Large intestine (tissue), 3 donors: ENCODE results near the gene SLAMF9. TPM values are rescaled to one million over a fixed set of nuclear protein-coding genes. Genes with fewer than 3 reads are reported as not detected.

ENCODE experiments used
- DNase-seq, 2 donors: peaks; one replicate each; pipeline versions ENCODE4 v3.0.0 to v3.0.0-alpha.2; 2013
- H3K27ac ChIP-seq: one replicate; pipeline ENCODE4 v1.5.1; 2013; ENCODE audit warnings: low read length
- H3K27me3 ChIP-seq: 2 replicates; pipeline ENCODE4 v1.6.1; 2013; ENCODE audit warnings: low read length; ENCODE audit not compliant: control insufficient read depth, insufficient read depth
- H3K36me3 ChIP-seq: 2 replicates; pipeline ENCODE4 v1.6.1; 2013; ENCODE audit warnings: low read length; ENCODE audit not compliant: control insufficient read depth, insufficient read depth
- H3K4me1 ChIP-seq: one replicate; pipeline ENCODE4 v1.6.1; 2013; ENCODE audit warnings: low read length; ENCODE audit not compliant: control insufficient read depth, insufficient read depth
- H3K4me3 ChIP-seq: one replicate; pipeline ENCODE4 v1.5.1; 2013; ENCODE audit warnings: low read length
- H3K9me3 ChIP-seq: one replicate; pipeline ENCODE4 v1.6.1; 2013; ENCODE audit warnings: mild to moderate bottlenecking, low read depth, low read length, moderate library complexity; ENCODE audit not compliant: control insufficient read depth
- WGBS: methylation state at CpG from one replicate; pipeline ENCODE4 v1.1.5; 2013; ENCODE audit warnings: low lambda C conversion rate; ENCODE audit not compliant: insufficient coverage; 5-methylcytosine and 5-hydroxymethylcytosine counted together
- polyA plus RNA-seq: library from polyadenylated mRNA; unstranded; fragments of 120-200 nt; gene quantifications from one replicate; pipeline ENCODE4 v1.2.1, GENCODE V29; 2013

The SLAMF9 gene
- polyA plus RNA-seq, 1 donor: 0.33 TPM

DNA sequence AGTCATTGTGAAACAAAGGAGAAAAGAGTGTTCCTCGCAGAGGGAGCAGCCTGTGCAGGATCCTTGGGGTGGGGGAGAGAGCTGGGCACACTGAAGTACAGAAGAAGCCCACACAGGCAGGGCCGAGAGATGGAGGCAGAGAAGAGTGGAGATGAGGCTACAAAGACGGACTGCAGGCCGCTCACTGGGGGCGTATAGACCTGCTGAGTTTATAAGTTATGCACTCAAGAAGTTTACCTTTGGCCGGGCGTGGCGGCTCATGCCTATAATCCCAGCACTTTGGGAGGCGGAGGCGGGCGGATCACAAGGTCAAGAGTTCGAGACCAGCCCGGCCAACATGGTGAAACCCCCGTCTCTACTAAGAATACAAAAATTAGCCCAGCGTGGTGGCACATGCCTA is 7.6 kb upstream of the SLAMF9 start:
- Histone ChIP-seq H3K36me3 (no peaks in the 10 kb centered on the region), H3K9me3 (no peaks in the 10 kb centered on the region), H3K4me3 (no peak overlapping the region), H3K27me3 (no peaks in the 10 kb centered on the region), H3K4me1 (peaks cover 36% of the 10 kb centered on the region), H3K27ac (peak overlapping the region; percentile 69)
- WGBS: no CpG with 5 or more reads among the region's 15 CpGs
- DNase-seq: peak in 1 of 2 donors; percentile 64

DNA sequence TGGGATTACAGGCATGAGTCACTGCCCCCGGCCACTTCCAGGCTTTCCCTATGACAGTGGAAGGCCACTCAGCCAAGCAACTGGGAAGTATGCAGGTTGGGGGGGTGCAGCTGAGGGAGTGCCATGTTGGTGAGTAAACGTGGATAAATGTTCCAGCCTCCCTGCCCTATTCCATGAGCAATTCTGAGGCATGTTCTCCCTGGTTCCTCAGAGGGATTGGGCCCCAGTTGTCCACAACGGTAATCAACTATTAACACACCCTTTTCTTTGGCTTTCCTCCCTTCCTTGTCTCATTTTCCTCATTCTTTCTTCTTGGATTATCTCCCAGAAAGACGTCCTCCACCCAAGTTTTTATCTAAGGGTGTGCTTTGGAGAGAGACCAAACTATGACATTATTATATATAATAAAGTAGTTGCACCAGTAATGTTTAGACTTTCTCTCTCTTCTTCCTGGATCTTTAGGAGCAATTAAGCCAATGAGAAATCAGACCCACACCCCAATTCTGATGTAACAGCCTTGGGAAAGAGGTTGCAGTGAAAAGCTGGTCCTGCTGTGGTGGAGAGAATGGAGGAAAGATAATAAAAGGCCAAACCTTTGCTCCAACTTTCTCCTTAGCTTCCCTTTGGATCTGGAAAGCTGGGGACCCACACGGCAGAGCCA is 6.8 kb upstream of the SLAMF9 start:
- Histone ChIP-seq H3K27ac (peak overlapping the region; percentile 69), H3K4me1 (peaks cover 36% of the 10 kb centered on the region), H3K36me3 (no peaks in the 10 kb centered on the region), H3K9me3 (no peaks in the 10 kb centered on the region), H3K4me3 (no peak overlapping the region), H3K27me3 (no peaks in the 10 kb centered on the region)
- 10% methylated on average over 2 of the region's 5 CpGs for WGBS
- peak; percentile 73 to 89 for DNase-seq

DNA sequence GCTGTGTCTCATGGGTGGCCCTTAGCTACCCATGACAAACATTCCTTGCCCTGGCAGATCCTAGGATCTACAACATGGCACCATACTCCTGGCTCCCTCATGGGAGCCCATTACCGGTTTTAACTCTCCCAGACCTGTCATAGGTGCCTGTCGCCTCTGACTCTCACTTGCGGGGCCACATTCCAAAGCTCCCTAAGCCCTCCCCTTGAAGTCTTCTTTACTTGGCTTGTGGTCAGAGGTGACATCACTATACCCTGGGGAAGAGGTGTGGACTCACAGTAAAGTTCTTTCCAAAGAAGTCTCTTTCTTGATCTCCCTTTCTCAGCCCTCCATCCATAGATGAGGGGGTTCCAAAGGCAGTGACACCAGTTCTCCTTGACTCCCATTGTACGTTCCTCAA is 5.4 kb upstream of the SLAMF9 start:
- peaks cover 35% of the 10 kb centered on the region for H3K4me1 ChIP-seq
- H3K36me3 ChIP-seq: no peaks in the 10 kb centered on the region
- no peak overlapping the region for H3K27ac ChIP-seq
- no peaks in the 10 kb centered on the region for H3K9me3 ChIP-seq
- DNase-seq: peak in 1 of 2 donors; percentile 33
- H3K27me3 ChIP-seq: no peaks in the 10 kb centered on the region
- H3K4me3 ChIP-seq: no peak overlapping the region
- WGBS: 80% methylated on average over 1 of the region's 4 CpGs

DNA sequence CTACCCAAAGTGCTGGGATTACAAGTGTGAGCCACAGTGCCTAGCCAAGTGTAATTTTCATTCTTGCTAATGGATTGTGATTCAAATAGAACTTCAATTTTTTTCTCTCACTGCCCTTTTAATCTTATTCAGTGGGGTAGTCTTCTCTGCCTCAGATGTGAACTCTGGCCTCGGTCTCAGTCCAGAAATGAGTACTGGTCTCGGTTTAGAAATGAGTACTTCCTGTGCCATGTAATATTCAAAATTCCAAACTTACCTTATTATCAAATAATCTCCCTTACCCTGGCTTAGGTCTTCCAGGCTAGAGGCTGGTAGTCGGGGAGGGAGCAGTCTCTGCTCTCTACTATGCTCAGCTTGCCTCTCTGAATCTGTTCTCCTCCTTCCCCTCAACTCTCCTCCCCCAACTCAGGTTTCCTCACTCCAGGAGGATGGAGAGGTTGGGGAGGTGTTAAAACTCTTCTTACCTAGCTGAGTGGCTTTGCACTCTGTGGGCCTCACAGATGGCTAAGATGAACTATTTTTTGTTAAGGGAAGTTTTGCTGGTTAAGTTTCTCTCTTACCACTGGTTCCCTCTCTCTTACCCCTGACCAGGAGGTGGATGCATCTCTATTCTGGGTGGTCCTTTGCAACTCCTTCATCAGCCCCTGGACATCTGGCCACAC is 4.8 kb upstream of the SLAMF9 start:
- H3K9me3 ChIP-seq: no peaks in the 10 kb centered on the region
- WGBS: no CpG with 5 or more reads among the region's 3 CpGs
- DNase-seq: no peak
- H3K27ac ChIP-seq: no peak overlapping the region
- peaks cover 32% of the 10 kb centered on the region for H3K4me1 ChIP-seq
- no peak overlapping the region for H3K4me3 ChIP-seq
- H3K36me3 ChIP-seq: no peaks in the 10 kb centered on the region
- H3K27me3 ChIP-seq: no peaks in the 10 kb centered on the region

DNA sequence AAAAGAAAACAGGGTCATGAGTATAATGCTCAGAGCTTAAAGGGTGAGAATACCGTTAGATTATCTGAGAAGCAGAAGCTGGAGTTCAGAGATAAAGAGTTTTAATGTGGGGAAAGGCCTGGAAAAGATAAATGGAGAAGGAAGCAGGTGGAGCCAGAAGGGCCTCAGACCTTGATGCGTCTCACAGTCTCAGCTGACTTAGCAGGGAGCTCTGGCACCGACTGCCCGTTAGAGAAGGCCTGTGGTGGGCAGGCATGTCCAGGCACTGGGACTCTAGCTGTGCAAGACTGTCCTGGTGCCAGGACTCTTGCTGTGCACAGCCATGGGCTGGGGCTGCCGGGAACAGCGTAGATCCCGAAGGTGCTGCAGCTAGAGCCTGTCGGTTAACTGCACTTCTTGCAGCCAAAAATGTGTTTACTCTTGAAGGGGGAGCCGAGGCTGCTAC is 3.8 kb upstream of the SLAMF9 start:
- 0% methylated on average over 1 of the region's 9 CpGs for WGBS
- Histone ChIP-seq H3K9me3 (no peaks in the 10 kb centered on the region), H3K27me3 (no peaks in the 10 kb centered on the region), H3K36me3 (no peaks in the 10 kb centered on the region), H3K4me1 (peaks cover 30% of the 10 kb centered on the region), H3K4me3 (no peak overlapping the region), H3K27ac (peak overlapping the region; percentile 49)
- DNase-seq: peak in 1 of 2 donors; percentile 57

DNA sequence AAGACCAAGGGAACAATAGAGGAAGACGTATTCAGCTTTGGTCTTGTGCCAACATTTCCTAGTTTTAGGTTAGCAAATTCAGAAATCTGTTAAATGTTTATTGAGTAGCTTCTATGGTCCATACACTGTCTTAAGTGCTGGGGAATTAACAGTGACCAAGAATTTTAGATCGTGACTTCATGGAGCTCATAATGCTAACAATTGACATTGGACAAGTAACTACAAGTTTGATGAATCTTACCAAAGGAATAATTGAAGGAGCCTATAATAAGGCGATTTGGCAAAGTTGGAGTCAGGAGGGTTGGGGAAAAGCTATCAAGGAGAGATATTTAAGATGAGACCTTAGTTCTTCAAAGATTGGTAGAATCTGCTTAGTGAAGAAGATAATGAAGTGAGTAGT is 1.4 kb upstream of the SLAMF9 start:
- Histone ChIP-seq H3K27me3 (no peaks in the 10 kb centered on the region), H3K27ac (no peak overlapping the region), H3K9me3 (no peaks in the 10 kb centered on the region), H3K36me3 (no peaks in the 10 kb centered on the region), H3K4me1 (peaks cover 8% of the 10 kb centered on the region), H3K4me3 (no peak overlapping the region)
- WGBS: 100% methylated on average over 1 of the region's 3 CpGs
- DNase-seq: no peak

DNA sequence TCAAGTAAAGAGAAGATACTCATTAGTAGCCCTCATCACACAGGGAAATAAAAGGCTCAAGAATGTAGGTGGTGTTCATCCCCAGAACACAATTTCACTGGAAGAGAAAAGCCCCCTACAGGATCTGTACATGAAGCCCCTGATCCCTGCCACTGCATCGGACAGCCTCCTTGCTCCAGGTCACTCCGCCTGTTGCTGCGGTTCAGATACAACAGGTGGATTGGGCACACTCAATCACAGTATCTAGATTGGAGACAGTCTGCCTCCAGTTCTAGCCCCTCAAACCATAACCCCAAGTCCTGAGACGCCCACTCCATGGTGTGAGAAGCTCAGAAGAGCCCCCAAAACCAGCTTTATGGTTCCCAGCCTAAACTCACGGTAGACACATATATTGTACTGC is 1.1 kb downstream of the SLAMF9 start:
- Histone ChIP-seq H3K27ac (no peak overlapping the region), H3K27me3 (no peaks in the 10 kb centered on the region), H3K36me3 (no peaks in the 10 kb centered on the region), H3K4me3 (no peak overlapping the region), H3K4me1 (peaks cover 15% of the 10 kb centered on the region), H3K9me3 (no peaks in the 10 kb centered on the region)
- DNase-seq: no peak
- WGBS: no CpG with 5 or more reads among the region's 5 CpGs

DNA sequence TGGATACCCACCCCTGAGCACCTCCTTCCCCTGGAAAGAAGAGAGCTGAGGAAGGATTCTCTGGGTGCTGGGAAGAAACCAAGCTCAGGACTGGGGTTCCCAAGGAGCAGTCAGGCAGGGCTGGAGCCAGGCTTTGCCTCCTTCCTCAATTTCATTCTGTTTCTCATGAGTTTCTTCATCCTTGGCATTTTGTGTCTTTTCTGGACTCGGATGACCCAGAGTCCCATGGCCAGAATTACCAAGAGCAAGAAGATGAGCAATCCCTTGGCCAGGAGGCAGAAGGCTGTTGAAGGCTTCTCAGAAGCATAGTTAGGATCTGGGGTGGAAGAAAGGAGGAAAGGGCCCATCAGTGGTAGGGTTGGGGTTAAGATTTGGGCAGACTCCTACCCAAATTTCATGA is 2.5 kb downstream of the SLAMF9 start:
- no peak overlapping the region for H3K27ac ChIP-seq
- peaks cover 15% of the 10 kb centered on the region for H3K4me1 ChIP-seq
- H3K27me3 ChIP-seq: no peaks in the 10 kb centered on the region
- H3K36me3 ChIP-seq: no peaks in the 10 kb centered on the region
- no peak for DNase-seq
- WGBS: no CpG with 5 or more reads among the region's 1 CpG
- no peaks in the 10 kb centered on the region for H3K9me3 ChIP-seq
- no peak overlapping the region for H3K4me3 ChIP-seq

DNA sequence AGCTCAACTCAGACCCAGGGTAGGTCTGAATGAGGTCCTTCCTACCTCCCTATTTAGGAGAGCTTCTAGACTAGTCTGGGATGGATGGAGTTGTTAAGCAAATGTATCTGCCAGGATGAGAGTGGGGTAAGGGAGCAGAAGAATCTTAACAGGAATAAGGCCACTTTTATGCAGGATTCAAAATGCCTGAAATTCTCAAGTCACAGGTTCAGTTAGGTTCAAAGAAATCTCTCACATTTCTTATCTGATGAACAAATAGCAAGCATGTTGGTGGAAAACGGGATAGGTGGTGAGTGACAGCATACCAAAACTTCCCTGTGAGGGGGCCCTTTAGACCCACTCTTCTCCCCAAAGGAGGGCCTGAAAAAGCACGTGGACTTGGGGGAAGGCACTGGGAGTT is 3.0 kb downstream of the SLAMF9 start:
- no peak for DNase-seq
- WGBS: 40% methylated on average over 1 of the region's 2 CpGs
- H3K9me3 ChIP-seq: no peaks in the 10 kb centered on the region
- no peak overlapping the region for H3K4me3 ChIP-seq
- no peaks in the 10 kb centered on the region for H3K27me3 ChIP-seq
- H3K27ac ChIP-seq: no peak overlapping the region
- H3K36me3 ChIP-seq: no peaks in the 10 kb centered on the region
- peaks cover 18% of the 10 kb centered on the region for H3K4me1 ChIP-seq

DNA sequence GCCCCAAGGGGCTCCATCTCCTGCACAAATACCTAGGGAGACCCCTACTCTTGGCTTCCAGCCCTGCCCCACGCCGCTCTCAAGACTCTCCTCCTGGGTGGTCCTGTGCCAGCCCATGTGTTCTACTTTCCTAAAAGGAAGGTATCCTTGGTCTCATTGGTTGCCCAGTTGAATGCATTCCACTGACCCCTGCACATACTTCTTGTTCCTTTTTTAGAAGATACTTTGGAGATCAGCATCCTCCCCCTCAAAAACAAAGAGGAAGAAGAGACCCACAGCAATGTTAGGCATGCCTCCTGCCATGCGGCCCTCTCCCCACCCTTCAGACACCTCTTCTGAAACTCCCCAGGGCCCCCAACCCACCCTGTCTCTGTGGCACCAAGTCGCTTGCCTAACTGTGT is 4.1 kb downstream of the SLAMF9 start:
- H3K4me1 ChIP-seq: peaks cover 18% of the 10 kb centered on the region
- WGBS: no CpG with 5 or more reads among the region's 4 CpGs
- DNase-seq: no peak
- H3K4me3 ChIP-seq: no peak overlapping the region
- H3K36me3 ChIP-seq: no peaks in the 10 kb centered on the region
- H3K27me3 ChIP-seq: no peaks in the 10 kb centered on the region
- H3K27ac ChIP-seq: no peak overlapping the region
- no peaks in the 10 kb centered on the region for H3K9me3 ChIP-seq

DNA sequence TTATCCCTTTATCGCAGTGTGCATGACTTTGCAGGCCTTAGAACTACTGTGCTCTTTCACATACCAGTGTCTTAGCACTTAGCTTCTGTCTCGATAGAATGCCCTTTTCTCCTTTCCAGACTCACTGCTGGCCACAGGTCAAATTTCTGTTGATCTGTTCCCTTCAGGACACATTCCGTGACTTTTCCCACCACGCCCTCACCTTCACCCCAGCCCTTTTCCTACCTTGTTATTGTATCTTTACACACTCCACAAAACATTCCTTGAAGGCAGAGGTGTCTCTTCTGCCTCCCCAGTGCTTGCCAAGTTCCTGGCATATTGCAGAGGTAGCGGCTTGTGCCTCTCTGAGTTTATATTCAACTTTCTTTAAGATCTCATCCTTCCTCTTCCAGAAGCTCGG is 4.9 kb downstream of the SLAMF9 start:
- WGBS: 10% methylated on average over 2 of the region's 6 CpGs
- Histone ChIP-seq H3K4me3 (no peak overlapping the region), H3K4me1 (peaks cover 19% of the 10 kb centered on the region), H3K36me3 (no peaks in the 10 kb centered on the region), H3K27me3 (no peaks in the 10 kb centered on the region), H3K9me3 (no peaks in the 10 kb centered on the region), H3K27ac (peak overlapping the region; percentile 32)
- peak in 1 of 2 donors; percentile 55 for DNase-seq
